ENCODE results near the gene IFITM2. TPM values are rescaled to one million over a fixed set of nuclear protein-coding genes. Genes with fewer than 3 reads are reported as not detected.
"Not testable (repeated sequence)": the region's sequence is repeated elsewhere in the genome, so short reads cannot be mapped to it uniquely, and the experiment has no call there.

The IFITM2 gene
- 14.8 TPM for total RNA-seq
- polyA plus RNA-seq, result 765 TPM

DNA sequence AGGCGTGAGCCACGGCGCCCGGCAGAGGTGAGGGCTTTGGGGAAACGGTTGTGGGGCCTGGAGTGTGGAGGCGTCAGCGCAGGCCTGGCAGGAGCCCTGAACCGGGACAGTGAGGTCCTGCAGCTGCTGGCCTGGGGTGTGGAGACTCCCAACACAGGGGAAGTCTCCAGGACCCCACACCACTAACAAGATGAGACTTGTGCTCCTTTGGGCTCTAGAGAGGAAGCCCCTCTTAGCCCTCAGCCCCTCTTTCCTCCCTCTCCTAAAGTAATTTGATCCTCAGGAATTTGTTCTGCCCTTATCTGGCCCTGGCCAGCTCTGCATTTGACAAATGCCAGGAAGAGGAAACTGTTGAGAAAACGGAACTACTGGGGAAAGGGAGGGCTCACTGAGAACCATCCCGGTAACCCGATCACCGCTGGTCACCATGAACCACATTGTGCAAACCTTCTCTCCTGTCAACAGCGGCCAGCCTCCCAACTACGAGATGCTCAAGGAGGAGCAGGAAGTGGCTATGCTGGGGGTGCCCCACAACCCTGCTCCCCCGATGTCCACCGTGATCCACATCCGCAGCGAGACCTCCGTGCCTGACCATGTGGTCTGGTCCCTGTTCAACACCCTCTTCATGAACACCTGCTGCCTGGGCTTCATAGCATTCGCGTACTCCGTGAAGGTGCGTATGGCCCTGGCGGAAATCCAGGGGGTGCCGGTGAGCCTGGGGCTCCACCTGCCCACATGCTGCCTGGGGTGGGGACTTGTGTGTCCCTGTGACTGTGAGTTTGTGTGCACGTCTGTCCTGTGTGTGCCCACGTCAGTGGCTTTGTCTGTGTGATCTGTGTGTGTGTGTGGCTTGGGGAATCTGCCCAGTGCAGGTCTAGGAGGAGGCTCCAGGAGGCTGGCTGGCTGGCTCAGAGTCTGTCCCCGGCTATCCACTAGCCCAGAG is at the start of gene IFITM2:
IFITM2 (plus strand) TSS at position 51 of the 943 bp plus-strand sequence; CDS start at position 428, 377 bp downstream.
- 18% methylated on average over 28 of the region's 28 CpGs for WGBS

DNA sequence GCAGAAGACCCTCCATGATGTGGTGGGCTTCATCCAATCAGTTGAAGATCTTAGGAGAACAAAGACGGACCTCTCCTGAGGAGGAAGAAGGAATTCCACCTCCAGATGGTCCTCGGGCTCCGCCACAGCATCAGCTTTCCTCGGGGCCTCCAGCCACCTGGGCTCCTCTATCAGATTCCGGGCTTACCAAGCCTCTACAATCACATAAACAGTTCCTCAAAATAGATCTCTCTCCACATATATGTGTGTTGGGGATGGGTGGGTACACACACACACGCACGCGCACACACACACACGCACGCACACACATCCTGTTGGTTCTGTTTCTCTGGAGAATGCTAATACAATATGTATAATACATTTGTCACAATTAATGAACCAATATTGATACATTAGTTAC is 48.2 kb upstream of the IFITM2 start:
- Histone ChIP-seq H3K36me3 (ENCODE audit: insufficient read depth) (no peaks in the 10 kb centered on the region), H3K4me1 (ENCODE audit: insufficient read depth) (no peaks in the 10 kb centered on the region), H3K4me3 (ENCODE audit: low read depth, low read length) (no peak overlapping the region), H3K27ac (ENCODE audit: low read depth) (no peak overlapping the region)
- DNase-seq (ENCODE audit: extremely low spot score), result no peak
- WGBS, result 68% methylated on average over 10 of the region's 10 CpGs

More for the DNA sequence above, at the start of gene IFITM2:
- H3K4me3 ChIP-seq (ENCODE audit: low read depth, low read length), result peak within 1 kb of the TSS; percentile 6
- peak; percentile 68 for DNase-seq (ENCODE audit: extremely low spot score)
- H3K27ac ChIP-seq (ENCODE audit: low read depth), result peak within 1 kb of the TSS; percentile 40
- not testable (repeated sequence) for H3K36me3 ChIP-seq (ENCODE audit: insufficient read depth); H3K4me1 ChIP-seq (ENCODE audit: insufficient read depth)

DNA sequence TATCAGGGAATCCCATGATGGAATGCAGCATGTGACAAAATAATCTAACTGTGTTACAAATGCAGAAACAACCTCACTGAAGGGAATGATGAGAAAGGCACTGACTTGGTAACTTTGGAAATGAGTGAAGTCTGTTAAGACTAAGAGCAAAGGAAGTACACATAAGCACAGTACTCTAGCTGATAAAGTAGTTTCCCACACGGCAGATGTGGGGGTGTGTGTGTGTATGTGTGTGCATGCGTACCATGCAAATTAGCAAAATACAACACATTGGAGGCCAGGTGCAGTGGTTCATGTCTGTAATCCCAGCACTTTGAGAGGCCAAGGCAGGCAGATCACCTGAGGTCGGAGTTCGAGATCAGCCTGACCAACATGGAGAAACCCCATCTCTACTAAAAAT is 46.0 kb upstream of the IFITM2 start:
- 92% methylated on average over 4 of the region's 4 CpGs for WGBS

DNA sequence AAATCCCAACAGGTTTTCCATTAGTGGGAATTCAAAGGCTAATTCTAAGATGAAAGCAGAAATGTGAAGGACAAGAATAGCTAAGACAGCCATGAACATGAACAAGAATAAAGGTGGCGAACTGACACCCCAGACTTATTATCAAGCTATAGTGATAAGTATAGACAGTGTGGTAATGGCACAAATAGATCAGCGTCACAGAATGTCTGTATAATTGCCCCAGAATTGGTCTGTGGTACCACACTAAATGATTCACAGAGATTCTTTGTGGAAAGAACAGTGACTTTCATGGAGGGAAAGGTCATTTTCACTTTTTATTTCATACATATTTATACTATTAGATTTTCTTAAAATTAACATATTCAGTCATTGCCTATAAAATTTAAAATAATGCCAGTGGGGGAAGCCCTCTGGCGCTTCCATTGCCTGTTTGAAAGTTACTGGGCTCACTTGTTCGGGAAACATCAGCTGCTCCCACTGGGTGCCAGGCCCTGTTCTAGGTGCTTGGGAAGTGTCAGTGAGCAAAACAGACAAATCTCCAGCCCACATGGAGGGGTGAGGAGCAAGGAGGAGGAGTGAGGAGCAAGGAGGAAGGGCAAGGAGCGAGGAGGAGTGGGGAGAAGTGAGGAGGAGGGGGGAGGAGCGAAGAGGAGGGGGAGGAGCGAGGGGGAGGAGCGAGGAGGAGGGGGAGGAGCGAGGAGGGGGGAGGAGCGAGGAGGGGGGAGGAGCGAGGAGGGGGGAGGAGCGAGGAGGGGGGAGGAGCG is 40.8 kb upstream of the IFITM2 start:
- Histone ChIP-seq H3K27ac (ENCODE audit: low read depth) (no peak overlapping the region), H3K4me1 (ENCODE audit: insufficient read depth) (no peaks in the 10 kb centered on the region), H3K4me3 (ENCODE audit: low read depth, low read length) (no peak overlapping the region), H3K36me3 (ENCODE audit: insufficient read depth) (no peaks in the 10 kb centered on the region)
- WGBS, result 87% methylated on average over 5 of the region's 13 CpGs
- no peak for DNase-seq (ENCODE audit: extremely low spot score)

More for the DNA sequence above, 46.0 kb upstream of the IFITM2 start:
- H3K36me3 ChIP-seq (ENCODE audit: insufficient read depth), result no peaks in the 10 kb centered on the region
- H3K27ac ChIP-seq (ENCODE audit: low read depth), result no peak overlapping the region
- no peak overlapping the region for H3K4me3 ChIP-seq (ENCODE audit: low read depth, low read length)
- no peaks in the 10 kb centered on the region for H3K4me1 ChIP-seq (ENCODE audit: insufficient read depth)
- no peak for DNase-seq (ENCODE audit: extremely low spot score)

DNA sequence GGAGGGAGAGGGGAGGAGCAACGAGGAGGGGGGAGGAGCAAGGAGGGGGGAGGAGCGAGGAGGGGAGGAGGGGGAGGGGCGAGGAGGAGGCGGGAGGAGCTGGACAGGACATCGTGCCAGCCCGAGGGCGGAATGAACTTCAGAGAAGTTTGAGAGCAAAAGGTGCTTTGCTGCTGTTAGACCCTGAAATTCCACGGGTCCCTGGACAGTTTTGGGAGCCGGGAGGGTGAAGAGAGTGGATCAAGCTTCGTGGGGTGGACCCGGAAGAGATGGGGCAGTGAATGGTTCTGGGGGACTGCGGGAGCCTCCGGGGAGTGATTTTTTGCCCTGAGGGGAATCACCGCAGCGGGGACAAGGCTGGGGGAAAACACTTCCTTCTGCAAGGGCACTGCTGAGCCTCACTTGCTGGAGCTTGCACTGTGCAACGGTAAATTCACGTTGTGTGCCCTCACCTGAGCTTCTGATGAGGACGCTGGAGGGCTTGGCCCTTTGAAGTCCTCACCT is 40.1 kb upstream of the IFITM2 start:
- Histone ChIP-seq H3K36me3 (ENCODE audit: insufficient read depth) (no peaks in the 10 kb centered on the region), H3K4me1 (ENCODE audit: insufficient read depth) (no peaks in the 10 kb centered on the region), H3K27ac (ENCODE audit: low read depth) (no peak overlapping the region), H3K4me3 (ENCODE audit: low read depth, low read length) (peak overlapping the region; percentile 19)
- no peak for DNase-seq (ENCODE audit: extremely low spot score)
- 65% methylated on average over 17 of the region's 18 CpGs for WGBS

DNA sequence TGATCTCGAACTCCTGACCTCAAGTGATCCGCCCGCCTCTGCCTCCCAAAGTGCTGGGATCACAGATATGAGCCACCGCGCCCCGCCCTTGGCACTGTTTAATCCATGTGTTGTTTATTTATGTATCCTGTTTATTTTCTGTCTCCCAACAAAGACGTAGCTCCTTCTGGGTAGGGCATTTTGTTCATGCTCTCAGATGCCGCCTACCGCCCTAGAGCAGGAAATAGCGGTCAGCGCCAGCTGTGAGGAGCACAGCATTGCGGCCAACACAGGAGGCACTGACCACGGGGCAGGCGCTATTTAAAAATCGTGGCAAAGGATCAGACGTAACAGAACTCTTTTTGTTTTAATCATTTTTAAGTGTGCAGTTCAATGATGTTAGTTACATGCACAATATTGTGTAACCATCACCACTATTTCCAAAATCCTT is 38.9 kb upstream of the IFITM2 start:
- 41% methylated on average over 16 of the region's 16 CpGs for whole genome bisulfite sequencing
- DNase-seq (ENCODE audit: extremely low spot score); H3K4me1 ChIP-seq (ENCODE audit: insufficient read depth); H3K4me3 ChIP-seq (ENCODE audit: low read depth, low read length); H3K36me3 ChIP-seq (ENCODE audit: insufficient read depth): not testable (repeated sequence)
- H3K27ac ChIP-seq (ENCODE audit: low read depth), result peak overlapping the region; percentile 62

DNA sequence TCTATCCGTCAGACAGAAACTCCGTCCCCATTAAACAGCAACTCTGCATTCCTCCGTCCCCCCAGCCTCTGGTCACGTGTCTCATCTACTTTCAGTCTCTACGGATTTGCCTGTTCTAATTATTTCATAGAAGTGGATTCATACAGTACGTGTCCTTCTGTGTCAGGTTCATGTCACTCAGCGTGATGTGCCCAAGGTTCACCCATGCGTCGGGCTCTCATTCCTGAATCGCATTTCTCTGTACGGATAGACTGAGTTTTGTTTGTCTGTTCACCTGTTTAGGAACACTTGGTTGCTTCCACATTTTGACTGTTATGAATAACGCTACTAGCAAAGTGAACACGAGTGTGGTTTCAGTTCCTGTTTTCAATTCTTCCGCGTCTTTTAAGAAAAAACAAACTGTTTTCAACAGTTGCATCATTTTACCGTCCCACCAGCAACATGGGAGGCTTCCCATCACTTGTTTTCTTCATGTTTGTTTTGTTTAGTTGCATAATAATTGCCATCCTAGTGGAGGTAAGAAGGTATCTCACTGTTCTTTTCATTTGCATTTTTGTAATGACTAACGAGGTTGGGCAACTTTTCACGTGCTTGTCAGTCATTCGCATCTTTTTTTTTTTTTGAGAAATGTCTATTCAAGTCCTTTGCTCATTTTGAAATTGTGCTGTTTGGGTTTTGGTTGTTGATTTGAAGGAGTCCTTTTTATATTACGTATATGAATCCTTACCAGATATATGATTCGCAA is 38.3 kb upstream of the IFITM2 start:
- Histone ChIP-seq H3K27ac (ENCODE audit: low read depth) (peak overlapping the region; percentile 62), H3K4me1 (ENCODE audit: insufficient read depth) (no peaks in the 10 kb centered on the region), H3K4me3 (ENCODE audit: low read depth, low read length) (no peak overlapping the region), H3K36me3 (ENCODE audit: insufficient read depth) (no peaks in the 10 kb centered on the region)
- no peak for DNase-seq (ENCODE audit: extremely low spot score)
- 46% methylated on average over 21 of the region's 21 CpGs for WGBS

DNA sequence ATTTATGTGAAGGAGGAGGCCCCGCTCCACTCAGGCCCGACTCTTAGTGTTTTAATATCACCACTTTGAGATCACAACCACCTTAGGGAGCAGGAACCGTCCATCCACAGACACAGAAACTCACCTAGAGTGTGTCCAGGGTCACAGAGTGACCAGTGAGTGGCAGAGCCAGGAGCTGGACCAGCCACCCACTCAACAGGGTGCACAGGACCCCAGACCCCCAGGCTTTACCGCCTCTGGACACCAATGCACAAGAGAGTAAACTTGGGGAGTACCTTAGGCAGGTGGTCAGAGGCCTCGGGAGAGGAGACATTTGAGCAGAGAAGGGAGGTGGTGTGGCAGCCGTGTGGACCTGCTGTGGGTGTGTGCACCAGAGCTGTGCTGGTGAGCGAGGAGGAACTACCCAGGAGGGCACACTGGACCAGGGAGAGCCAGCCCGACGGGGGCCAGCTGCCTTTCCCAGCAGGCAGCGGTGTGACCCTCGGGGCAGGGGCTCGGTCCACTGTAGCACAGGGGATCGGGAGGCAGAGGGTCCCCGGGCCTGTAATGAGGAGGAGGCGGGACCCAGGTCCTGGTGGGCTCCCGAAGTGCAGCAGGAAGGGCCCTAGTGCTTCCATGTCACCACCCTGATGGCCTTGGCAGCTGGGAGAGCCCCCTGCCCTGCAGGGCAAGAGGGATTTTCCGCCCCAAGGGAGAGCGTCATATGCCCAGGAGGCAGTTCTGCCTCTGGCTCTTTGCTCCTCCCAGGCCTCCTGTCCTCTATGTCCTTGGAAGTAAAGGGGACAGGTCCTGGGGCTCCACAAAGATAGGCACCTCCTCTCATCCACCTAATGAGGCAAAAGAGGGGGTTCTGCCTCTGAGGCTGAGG is 36.9 kb upstream of the IFITM2 start:
- Histone ChIP-seq H3K27ac (ENCODE audit: low read depth) (no peak overlapping the region), H3K4me3 (ENCODE audit: low read depth, low read length) (no peak overlapping the region), H3K36me3 (ENCODE audit: insufficient read depth) (no peaks in the 10 kb centered on the region), H3K4me1 (ENCODE audit: insufficient read depth) (no peaks in the 10 kb centered on the region)
- WGBS, result 77% methylated on average over 18 of the region's 18 CpGs
- no peak for DNase-seq (ENCODE audit: extremely low spot score)

DNA sequence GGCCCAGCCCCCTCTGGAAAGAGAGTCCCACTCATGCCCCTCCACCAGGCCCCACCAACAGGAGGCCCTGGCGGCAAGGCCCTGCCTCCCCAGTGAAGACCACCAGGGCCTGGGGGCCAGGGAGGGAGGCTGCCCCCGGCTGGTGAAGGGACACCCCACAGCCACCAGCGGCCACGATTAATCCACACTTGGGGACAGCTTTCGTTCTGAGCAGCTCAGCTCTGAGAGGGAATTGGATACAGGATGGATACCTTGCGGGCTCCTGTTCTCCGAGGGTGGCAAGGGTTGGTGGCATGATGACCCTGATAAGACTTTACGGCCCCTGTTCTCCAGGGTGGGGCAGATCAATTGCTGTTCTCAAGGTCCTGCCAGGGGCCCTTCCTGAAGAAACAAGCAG is 36.3 kb upstream of the IFITM2 start:
- Histone ChIP-seq H3K36me3 (ENCODE audit: insufficient read depth) (no peaks in the 10 kb centered on the region), H3K4me1 (ENCODE audit: insufficient read depth) (no peaks in the 10 kb centered on the region), H3K4me3 (ENCODE audit: low read depth, low read length) (no peak overlapping the region), H3K27ac (ENCODE audit: low read depth) (no peak overlapping the region)
- no peak for DNase-seq (ENCODE audit: extremely low spot score)
- WGBS, result 48% methylated on average over 8 of the region's 8 CpGs

DNA sequence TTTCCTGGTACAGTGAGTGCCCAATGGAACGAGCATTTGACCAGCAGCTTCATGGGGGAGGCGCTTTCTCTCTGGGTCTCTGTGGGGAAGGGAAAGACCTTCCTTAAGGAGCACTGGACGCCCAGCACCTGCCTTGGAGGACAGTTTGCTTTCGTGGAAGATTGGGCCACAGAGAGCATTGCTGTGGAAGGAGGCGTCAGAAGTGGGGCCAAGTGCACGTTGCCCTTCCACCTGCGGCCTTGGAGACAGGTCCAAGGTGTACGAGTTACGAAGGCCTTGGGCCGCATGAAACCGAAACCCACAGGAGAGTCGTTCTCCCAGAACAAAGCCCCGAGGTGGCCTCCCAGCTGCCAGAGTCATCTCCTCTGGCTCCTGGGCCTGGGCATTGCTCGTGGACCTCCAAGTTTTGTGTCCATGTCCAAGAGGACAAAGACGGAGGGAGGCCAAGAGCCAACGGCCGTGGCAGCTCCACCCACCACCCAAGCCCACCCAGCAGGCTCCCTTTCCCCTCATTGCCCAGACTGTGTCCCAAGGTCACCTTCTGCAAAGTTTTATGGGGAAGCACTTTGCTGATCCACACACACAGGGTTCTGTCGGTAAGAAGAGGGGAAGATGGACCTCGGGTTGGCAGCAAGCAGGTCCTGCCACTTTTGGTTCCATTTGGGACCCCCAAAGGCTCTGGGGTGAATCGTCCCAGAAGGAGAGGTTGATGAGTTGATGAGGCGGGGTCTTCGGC is 35.3 kb upstream of the IFITM2 start:
- 86% methylated on average over 22 of the region's 22 CpGs for WGBS
- Histone ChIP-seq H3K27ac (ENCODE audit: low read depth) (no peak overlapping the region), H3K36me3 (ENCODE audit: insufficient read depth) (no peaks in the 10 kb centered on the region), H3K4me3 (ENCODE audit: low read depth, low read length) (no peak overlapping the region), H3K4me1 (ENCODE audit: insufficient read depth) (no peaks in the 10 kb centered on the region)
- no peak for DNase-seq (ENCODE audit: extremely low spot score)

DNA sequence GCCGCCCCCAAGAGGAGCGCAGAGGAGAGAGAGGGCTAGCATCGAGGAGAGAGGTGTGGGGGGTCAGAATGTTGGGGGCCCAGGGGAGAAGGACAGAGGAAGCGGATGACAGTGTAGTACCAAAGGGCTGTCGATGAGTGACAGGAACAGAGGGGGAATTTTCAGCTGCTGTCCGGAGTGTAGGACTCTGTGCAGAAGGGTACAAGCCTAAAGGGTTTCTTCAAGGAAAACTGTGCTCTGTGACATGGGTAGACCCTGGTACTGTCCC is 34.8 kb upstream of the IFITM2 start:
- DNase-seq (ENCODE audit: extremely low spot score), result no peak
- Histone ChIP-seq H3K36me3 (ENCODE audit: insufficient read depth) (no peaks in the 10 kb centered on the region), H3K27ac (ENCODE audit: low read depth) (no peak overlapping the region), H3K4me1 (ENCODE audit: insufficient read depth) (no peaks in the 10 kb centered on the region), H3K4me3 (ENCODE audit: low read depth, low read length) (no peak overlapping the region)
- 80% methylated on average over 6 of the region's 6 CpGs for WGBS

DNA sequence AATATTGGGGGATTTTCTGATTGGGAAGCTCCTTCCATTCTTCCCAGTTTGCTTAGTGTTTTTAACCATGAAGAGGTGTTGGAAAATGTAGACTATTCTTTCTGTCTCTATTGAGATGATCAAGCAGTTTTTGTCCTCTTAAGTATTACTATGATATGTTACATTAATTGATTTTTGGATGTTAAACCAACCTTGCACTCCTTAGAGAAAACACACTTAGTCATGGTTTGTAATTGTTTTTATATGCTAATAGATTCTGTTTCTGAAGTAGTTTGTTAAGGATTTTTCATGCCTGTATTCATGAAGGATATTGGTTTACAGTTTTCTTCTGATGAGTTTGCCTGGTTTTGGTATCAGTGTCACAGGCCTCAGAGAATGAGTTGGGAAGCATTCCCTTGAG is 31.4 kb upstream of the IFITM2 start:
- DNase-seq (ENCODE audit: extremely low spot score), result no peak
- H3K27ac ChIP-seq (ENCODE audit: low read depth), result no peak overlapping the region

More for the DNA sequence above, 31.4 kb upstream of the IFITM2 start:
- Histone ChIP-seq H3K4me1 (ENCODE audit: insufficient read depth) (no peaks in the 10 kb centered on the region), H3K36me3 (ENCODE audit: insufficient read depth) (no peaks in the 10 kb centered on the region), H3K4me3 (ENCODE audit: low read depth, low read length) (no peak overlapping the region)

All from urinary bladder (tissue), 4 donors.